Right lung (tissue), 5 donors: ENCODE data around the gene KCNN3. TPM values are rescaled to one million over a fixed set of nuclear protein-coding genes. Genes with fewer than 3 reads are reported as not detected.

Source experiments
- DNase-seq, 2 donors: peaks; one replicate each; pipeline ENCODE4 v3.0.0-alpha.2; 2013
- polyA plus RNA-seq, 5 donors: library from polyadenylated mRNA; unstranded; fragments of 120-200 nt; gene quantifications; one replicate each; pipeline versions ENCODE4 v1.2.1 to v1.2.3, GENCODE V29; 2013; ENCODE audit warnings: inconsistent platforms in 1 of 5, low replicate concordance in 1 of 5; ENCODE audit not compliant: insufficient read length in 5 of 5, insufficient read depth in 1 of 5

KCNN3 gene
- polyA plus RNA-seq, 5 donors, result 1.8 to 3.2 (median 2.3) TPM

GRCh38 chr1:154751690-154752089 lies 118.4 kb downstream of the KCNN3 start:
- DNase-seq, result no peak

GRCh38 chr1:154750681-154751665 lies 119.1 kb downstream of the KCNN3 start:
- no peak for DNase-seq

GRCh38 chr1:154749078-154749760 lies 120.9 kb downstream of the KCNN3 start:
- DNase-seq, result no peak

GRCh38 chr1:154748405-154748775 lies 121.7 kb downstream of the KCNN3 start:
- no peak for DNase-seq

GRCh38 chr1:154747740-154748404 lies 122.2 kb downstream of the KCNN3 start:
- DNase-seq, result peak; percentile 32 to 47

GRCh38 chr1:154747380-154747739 lies 122.7 kb downstream of the KCNN3 start:
- no peak for DNase-seq

GRCh38 chr1:154746622-154747299 lies 123.3 kb downstream of the KCNN3 start:
- DNase-seq, result no peak

GRCh38 chr1:154745750-154746425 lies 124.2 kb downstream of the KCNN3 start:
- no peak for DNase-seq

GRCh38 chr1:154745286-154745731 lies 124.8 kb downstream of the KCNN3 start:
- DNase-seq, result peak; percentile 58 to 70

GRCh38 chr1:154744352-154745035 lies 125.6 kb downstream of the KCNN3 start:
- no peak for DNase-seq

- DNase-seq, result no peak
These were observed 126.5 kb downstream of the KCNN3 start for GRCh38 chr1:154743526-154744036.

GRCh38 chr1:154742606-154743005 lies 127.5 kb downstream of the KCNN3 start:
- no peak for DNase-seq

GRCh38 chr1:154741741-154742495 lies 128.2 kb downstream of the KCNN3 start:
- no peak for DNase-seq

- DNase-seq, result no peak
These were observed 128.8 kb downstream of the KCNN3 start for GRCh38 chr1:154741327-154741726.

- no peak for DNase-seq
These were observed 130.4 kb downstream of the KCNN3 start for GRCh38 chr1:154739654-154740053.

GRCh38 chr1:154736841-154737240 lies 133.2 kb downstream of the KCNN3 start:
- DNase-seq, result no peak

GRCh38 chr1:154735804-154736168 lies 134.3 kb downstream of the KCNN3 start:
- DNase-seq, result no peak

GRCh38 chr1:154735061-154735803 lies 134.8 kb downstream of the KCNN3 start:
- DNase-seq, result no peak

GRCh38 chr1:154733621-154734020 lies 136.5 kb downstream of the KCNN3 start:
- DNase-seq, result no peak
